ENCODE data around the gene MBD6. TPM values are rescaled to one million over a fixed set of nuclear protein-coding genes. Genes with fewer than 3 reads are reported as not detected.
"Not testable (repeated sequence)": the region's sequence is repeated elsewhere in the genome, so short reads cannot be mapped to it uniquely, and the experiment has no call there.

Gene MBD6
- total RNA-seq, 2 experiments from 2014 or later, result 71.7 to 73.4 TPM

DNA sequence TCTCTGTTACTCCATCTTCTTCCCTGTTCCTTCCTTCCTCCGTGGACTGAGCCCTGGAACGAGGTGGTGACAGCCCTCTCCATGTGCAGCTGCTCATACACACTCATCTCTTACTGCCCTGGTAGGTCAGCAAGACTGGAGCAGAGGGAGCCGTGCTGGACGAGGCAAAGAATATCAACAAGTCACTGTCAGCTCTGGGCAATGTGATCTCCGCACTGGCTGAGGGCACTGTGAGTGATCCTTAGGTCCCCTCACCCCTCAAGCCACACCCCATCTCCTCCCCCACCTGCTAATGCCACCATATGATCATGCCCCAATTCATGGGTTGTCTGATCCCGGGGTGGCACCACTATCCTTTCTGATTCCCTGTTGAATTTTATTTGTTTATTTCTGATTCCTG lies 46.2 kb downstream of the MBD6 start:
- Mint-ChIP-seq H3K9me3 (no peaks in the 10 kb centered on the region), H3K36me3 (ENCODE audit: low read depth) (no peaks in the 10 kb centered on the region), H3K27me3 (no peaks in the 10 kb centered on the region), H3K4me3 (no peak overlapping the region), H3K4me1 (no peaks in the 10 kb centered on the region), H3K27ac (no peak overlapping the region)
- ChIA-PET POLR2A (no interaction called here), CTCF (no interaction called here)
- no peak for DNase-seq

DNA sequence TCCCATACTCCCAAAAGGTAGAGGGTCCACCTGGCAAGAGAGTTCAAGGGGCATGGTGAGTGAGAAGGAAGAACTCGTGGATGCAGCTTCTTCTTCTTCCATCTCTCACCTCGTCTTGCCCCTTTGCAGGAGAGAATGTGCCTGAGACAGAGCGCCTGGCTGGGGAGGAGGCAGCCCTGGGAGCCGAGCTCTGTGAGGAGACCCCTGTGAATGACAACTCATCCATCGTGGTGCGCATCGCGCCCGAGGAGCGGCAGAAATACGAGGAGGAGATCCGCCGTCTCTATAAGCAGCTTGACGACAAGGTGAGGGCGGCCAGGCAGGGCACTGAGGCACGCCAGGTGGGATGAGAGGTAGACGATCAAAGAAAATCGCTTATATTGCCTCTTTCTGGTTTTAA lies 47.2 kb downstream of the MBD6 start:
- H3K36me3 Mint-ChIP-seq (ENCODE audit: low read depth), result no peaks in the 10 kb centered on the region
- no peaks in the 10 kb centered on the region for H3K27me3 Mint-ChIP-seq
- ChIA-PET POLR2A (no interaction called here), CTCF (no interaction called here)
- no peak for DNase-seq
- no peaks in the 10 kb centered on the region for H3K9me3 Mint-ChIP-seq
- H3K27ac Mint-ChIP-seq, result no peak overlapping the region
- H3K4me3 Mint-ChIP-seq, result no peak overlapping the region
- H3K4me1 Mint-ChIP-seq, result no peaks in the 10 kb centered on the region

DNA sequence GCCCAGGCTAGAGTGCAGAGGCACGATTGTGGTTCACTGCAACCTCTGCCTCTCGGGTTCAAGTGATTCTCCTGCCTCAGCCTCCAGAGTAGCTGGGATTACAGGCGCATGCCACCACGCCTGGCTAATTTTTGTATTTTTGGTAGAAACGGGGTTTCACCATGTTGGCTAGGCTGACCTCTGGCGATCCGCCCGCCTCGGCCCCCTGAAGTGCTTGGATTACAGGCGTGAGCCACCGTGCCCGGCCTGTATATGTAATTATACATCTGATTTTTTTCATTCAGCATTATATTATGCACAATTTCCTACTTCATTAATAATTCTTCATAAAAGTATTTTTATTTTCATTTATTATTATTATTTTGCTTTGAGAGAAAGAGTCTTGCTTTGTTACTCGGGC lies 47.8 kb downstream of the MBD6 start:
- POLR2A ChIA-PET, result interaction anchor here (0.9 kb wide), 1 partner anchor 93 kb away, joined by 3 read pairs; no protein-coding TSS in a partner anchor
- H3K9me3 Mint-ChIP-seq; H3K4me1 Mint-ChIP-seq; DNase-seq; H3K36me3 Mint-ChIP-seq (ENCODE audit: low read depth); H3K4me3 Mint-ChIP-seq; H3K27ac Mint-ChIP-seq; H3K27me3 Mint-ChIP-seq: not testable (repeated sequence)
- CTCF ChIA-PET, result interaction anchor here (0.6 to 2.2 kb wide), 3 partner anchors 8 to 115 kb away, joined by 3 to 13 read pairs (median 3); no protein-coding TSS in a partner anchor

GRCh38 chr12:57571926-57572762 lies 49.5 kb downstream of the MBD6 start:
- Mint-ChIP-seq H3K4me1 (no peaks in the 10 kb centered on the region), H3K27me3 (no peaks in the 10 kb centered on the region), H3K27ac (no peak overlapping the region), H3K36me3 (ENCODE audit: low read depth) (peaks cover 3% of the 10 kb centered on the region), H3K9me3 (no peaks in the 10 kb centered on the region), H3K4me3 (no peak overlapping the region)
- ChIA-PET CTCF (interaction anchor here (2.2 kb wide), 1 partner anchor 11 kb away, joined by 13 read pairs; no protein-coding TSS in a partner anchor), POLR2A (no interaction called here)
- DNase-seq, result no peak

GRCh38 chr12:57574795-57575194 lies 52.2 kb downstream of the MBD6 start:
- peaks cover 3% of the 10 kb centered on the region for H3K36me3 Mint-ChIP-seq (ENCODE audit: low read depth)
- no peak overlapping the region for H3K27ac Mint-ChIP-seq
- CTCF ChIA-PET, result interaction anchor here (0.7 to 3.2 kb wide), 4 partner anchors 9 to 308 kb away, joined by 3 to 18 read pairs (median 6); partner anchors contain the start of gene B4GALNT1
- peaks cover 3% of the 10 kb centered on the region for H3K4me1 Mint-ChIP-seq
- POLR2A ChIA-PET, result interaction anchor here (2.1 kb wide), 1 partner anchor 18 kb away, joined by 7 read pairs; no protein-coding TSS in a partner anchor
- no peaks in the 10 kb centered on the region for H3K27me3 Mint-ChIP-seq
- H3K4me3 Mint-ChIP-seq, result no peak overlapping the region
- no peak for DNase-seq
- H3K9me3 Mint-ChIP-seq, result no peaks in the 10 kb centered on the region

GRCh38 chr12:57575771-57576612 lies 53.4 kb downstream of the MBD6 start:
- DNase-seq, result no peak
- ChIA-PET CTCF (interaction anchor here (1.6 to 3.2 kb wide), 3 partner anchors 8 to 57 kb away, joined by 6 to 18 read pairs (median 6); partner anchors contain the start of gene B4GALNT1), POLR2A (interaction anchor here (2.1 kb wide), 1 partner anchor 17 kb away, joined by 7 read pairs; no protein-coding TSS in a partner anchor)
- H3K27ac Mint-ChIP-seq, result no peak overlapping the region
- H3K9me3 Mint-ChIP-seq, result no peaks in the 10 kb centered on the region
- H3K27me3 Mint-ChIP-seq, result no peaks in the 10 kb centered on the region
- H3K36me3 Mint-ChIP-seq (ENCODE audit: low read depth), result peaks cover 3% of the 10 kb centered on the region
- no peak overlapping the region for H3K4me3 Mint-ChIP-seq
- H3K4me1 Mint-ChIP-seq, result peaks cover 3% of the 10 kb centered on the region

- CTCF ChIA-PET, result interaction anchor here (2.2 to 3.2 kb wide), 2 partner anchors 8 to 57 kb away, joined by 6 to 18 read pairs; partner anchors contain the start of gene B4GALNT1
- no peak overlapping the region for H3K4me3 Mint-ChIP-seq
- no peak for DNase-seq
- H3K9me3 Mint-ChIP-seq, result no peaks in the 10 kb centered on the region
- H3K36me3 Mint-ChIP-seq (ENCODE audit: low read depth), result peaks cover 3% of the 10 kb centered on the region
- H3K27me3 Mint-ChIP-seq, result no peaks in the 10 kb centered on the region
- POLR2A ChIA-PET, result interaction anchor here (2.1 kb wide), 1 partner anchor 17 kb away, joined by 7 read pairs; no protein-coding TSS in a partner anchor
- H3K4me1 Mint-ChIP-seq, result peaks cover 3% of the 10 kb centered on the region
- no peak overlapping the region for H3K27ac Mint-ChIP-seq
These were observed 54.1 kb downstream of the MBD6 start for GRCh38 chr12:57576613-57577160.

- H3K27me3 Mint-ChIP-seq, result peaks cover under 1% of the 10 kb centered on the region
- H3K27ac Mint-ChIP-seq, result no peak overlapping the region
- no peak for DNase-seq
- H3K9me3 Mint-ChIP-seq, result no peaks in the 10 kb centered on the region
- CTCF ChIA-PET, result no interaction called here
- H3K4me3 Mint-ChIP-seq, result no peak overlapping the region
- POLR2A ChIA-PET, result no interaction called here
- H3K36me3 Mint-ChIP-seq (ENCODE audit: low read depth), result peaks cover 3% of the 10 kb centered on the region
- peaks cover 3% of the 10 kb centered on the region for H3K4me1 Mint-ChIP-seq
These were observed 55.5 kb downstream of the MBD6 start for GRCh38 chr12:57577981-57578758.

GRCh38 chr12:57579011-57579410 lies 56.4 kb downstream of the MBD6 start:
- ChIA-PET CTCF (no interaction called here), POLR2A (no interaction called here)
- H3K27me3 Mint-ChIP-seq, result peaks cover 1% of the 10 kb centered on the region

More at GRCh38 chr12:57579011-57579410, 56.4 kb downstream of the MBD6 start:
- H3K36me3 Mint-ChIP-seq (ENCODE audit: low read depth), result peaks cover 3% of the 10 kb centered on the region
- peaks cover 5% of the 10 kb centered on the region for H3K4me1 Mint-ChIP-seq
- H3K4me3 Mint-ChIP-seq, result no peak overlapping the region
- no peaks in the 10 kb centered on the region for H3K9me3 Mint-ChIP-seq
- no peak overlapping the region for H3K27ac Mint-ChIP-seq
- DNase-seq, result no peak

Other genes with a start within 250 kb of the MBD6 start
- 10 to 100 TPM; 70.2 to 71.5 TPM for gene R3HDM2, start 91.8 kb upstream of the MBD6 start, total RNA-seq
- gene INHBC, start 88.0 kb upstream of the MBD6 start, total RNA-seq, result not detected
- under 1 TPM in 1 of 2 experiments, not detected in 1; 0.08 TPM for gene INHBE, start 67.5 kb upstream of the MBD6 start, total RNA-seq
- gene GLI1, start 63.0 kb upstream of the MBD6 start, total RNA-seq, result under 1 TPM; 0.30 to 0.48 TPM
- gene ARHGAP9, start 43.0 kb upstream of the MBD6 start, total RNA-seq, result 100 to 1,000 TPM; 171 to 188 TPM
- 100 to 1,000 TPM; 262 to 282 TPM for gene MARS1, start 34.8 kb upstream of the MBD6 start, total RNA-seq
- gene DDIT3, start 2.3 kb upstream of the MBD6 start, total RNA-seq, result 10 to 100 TPM; 19.1 to 22.7 TPM
- 10 to 100 TPM; 80.9 to 85.1 TPM for gene DCTN2, start 24.4 kb downstream of the MBD6 start, total RNA-seq
- gene KIF5A, start 27.2 kb downstream of the MBD6 start, total RNA-seq, result 1 to 10 TPM in 1 of 2 experiments, under 1 TPM in 1; 0.93 to 1.0 TPM
- gene PIP4K2C, start 68.4 kb downstream of the MBD6 start, total RNA-seq, result 10 to 100 TPM; 21.6 to 21.9 TPM
- 10 to 100 TPM; 19.3 to 21.8 TPM for gene DTX3, start 82.0 kb downstream of the MBD6 start, total RNA-seq
- under 1 TPM; 0.55 to 0.93 TPM for gene ARHGEF25, start 88.6 kb downstream of the MBD6 start, total RNA-seq
- gene B4GALNT1, start 110.4 kb downstream of the MBD6 start, total RNA-seq, result 1 to 10 TPM; 1.4 to 1.8 TPM
- 100 to 1,000 TPM; 146 to 152 TPM for gene OS9, start 171.3 kb downstream of the MBD6 start, total RNA-seq
- gene AGAP2, start 215.9 kb downstream of the MBD6 start, total RNA-seq, result 10 to 100 TPM; 84.5 to 85.1 TPM
- 10 to 100 TPM; 21.8 to 23.0 TPM for gene TSPAN31, start 222.2 kb downstream of the MBD6 start, total RNA-seq
- gene CDK4, start 229.5 kb downstream of the MBD6 start, total RNA-seq, result 10 to 100 TPM; 87.7 to 88.6 TPM
- 10 to 100 TPM; 29.2 to 31.4 TPM for gene MARCHF9, start 232.3 kb downstream of the MBD6 start, total RNA-seq
- 1 to 10 TPM; 3.3 to 4.3 TPM for gene CYP27B1, start 244.3 kb downstream of the MBD6 start, total RNA-seq
- 10 to 100 TPM; 12.5 to 13.8 TPM for gene METTL1, start 249.3 kb downstream of the MBD6 start, total RNA-seq
- 1 to 10 TPM; 4.2 to 4.7 TPM for gene EEF1AKMT3, start 249.8 kb downstream of the MBD6 start, total RNA-seq

Data from activated CD4-positive, alpha-beta memory T cell treated with anti-CD3 and anti-CD28 coated beads, Interleukin-2, amount 10 ng/mL, durations not matched to agents 7 days and 5 days (primary cell).